ENCODE data around the gene IGFBP7.

The IGFBP7 gene

GRCh38 chr4:57109847-57110639 is at the start of gene IGFBP7:
IGFBP7 (minus strand) TSS chr4:57110385; CDS start chr4:57110351, 34 bp downstream.
- DNase-seq: peak; percentile 71

GRCh38 chr4:57159866-57160265 is 49.7 kb upstream of the IGFBP7 start:
- no peak for DNase-seq

GRCh38 chr4:57158762-57159161 is 48.6 kb upstream of the IGFBP7 start:
- DNase-seq: no peak

- DNase-seq: no peak
Measured at GRCh38 chr4:57158221-57158620, 48.0 kb upstream of the IGFBP7 start.

GRCh38 chr4:57157596-57158137 is 47.5 kb upstream of the IGFBP7 start:
- DNase-seq: no peak

- no peak for DNase-seq
Measured at GRCh38 chr4:57156242-57156990, 46.2 kb upstream of the IGFBP7 start.

- no peak for DNase-seq
Measured at GRCh38 chr4:57154926-57155325, 44.7 kb upstream of the IGFBP7 start.

- DNase-seq: peak; percentile 19
Measured at GRCh38 chr4:57154191-57154590, 44.0 kb upstream of the IGFBP7 start.

- no peak for DNase-seq
Measured at GRCh38 chr4:57153207-57153606, 43.0 kb upstream of the IGFBP7 start.

GRCh38 chr4:57151481-57151880 is 41.3 kb upstream of the IGFBP7 start:
- no peak for DNase-seq

- DNase-seq: no peak
Measured at GRCh38 chr4:57149833-57150232, 39.6 kb upstream of the IGFBP7 start.

GRCh38 chr4:57148831-57149505 is 38.8 kb upstream of the IGFBP7 start:
- DNase-seq: no peak

GRCh38 chr4:57148177-57148576 is 38.0 kb upstream of the IGFBP7 start:
- no peak for DNase-seq

GRCh38 chr4:57147335-57148060 is 37.3 kb upstream of the IGFBP7 start:
- DNase-seq: no peak

GRCh38 chr4:57146444-57146843 is 36.3 kb upstream of the IGFBP7 start:
- no peak for DNase-seq

GRCh38 chr4:57144466-57144865 is 34.3 kb upstream of the IGFBP7 start:
- no peak for DNase-seq

- DNase-seq: no peak
Measured at GRCh38 chr4:57139783-57140182, 29.6 kb upstream of the IGFBP7 start.

- DNase-seq: no peak
Measured at GRCh38 chr4:57137261-57137660, 27.1 kb upstream of the IGFBP7 start.

GRCh38 chr4:57136281-57136680 is 26.1 kb upstream of the IGFBP7 start:
- no peak for DNase-seq

- no peak for DNase-seq
Measured at GRCh38 chr4:57132743-57133137, 22.6 kb upstream of the IGFBP7 start.

GRCh38 chr4:57131849-57132742 is 21.9 kb upstream of the IGFBP7 start:
- no peak for DNase-seq

GRCh38 chr4:57129477-57129876 is 19.3 kb upstream of the IGFBP7 start:
- no peak for DNase-seq
